ENCODE results near the gene TMEM62.

- TF ChIP-seq CTCF (IDR thresholded peaks at IDR 0.05; ENCODE audit: poor library complexity) (no peak), EZH2 (IDR thresholded peaks at IDR 0.05; ENCODE audit: borderline replicate concordance) (no peak), EZH2phosphoT487 (IDR thresholded peaks at IDR 0.05; ENCODE audit: low read depth, severe bottlenecking, unreplicated experiment) (no peak)
Measured at GRCh38 chr15:43144512-43144911, 11.1 kb downstream of the TMEM62 start.

Measured in hepatocyte (in vitro differentiated cells).